Gastroesophageal sphincter (tissue), 4 donors: Measurements from ENCODE around the gene APOBEC3C. TPM values are rescaled to one million over a fixed set of nuclear protein-coding genes. Genes with fewer than 3 reads are reported as not detected.
"Not testable (repeated sequence)": the region's sequence is repeated elsewhere in the genome, so short reads cannot be mapped to it uniquely, and the experiment has no call there.

Experiments
- ATAC-seq: fragments of 150-250 bp; one replicate; pipeline ENCODE4 v1.9.1; 2016; ENCODE audit warnings: mild to moderate bottlenecking, moderate library complexity
- H3K27ac ChIP-seq, 4 donors: fragments of 200-600 bp; sonication (generic) in 3 of 4; 1 replicate in 3 of 4; 2 replicates in 1 of 4; pipeline ENCODE4 v1.5.1; 2016 to 2019
- H3K27me3 ChIP-seq: fragments of 200-600 bp; sonication (generic); one replicate; pipeline ENCODE4 v1.5.1; 2019
- H3K36me3 ChIP-seq, 2 donors: fragments of 200-600 bp; sonication (generic); one replicate each; pipeline ENCODE4 v1.5.1; 2019; ENCODE audit warnings: control low read depth in 1 of 2
- H3K4me1 ChIP-seq, 3 donors: fragments of 200-600 bp; sonication (generic); 1 replicate in 2 of 3; 2 replicates in 1 of 3; pipeline ENCODE4 v1.5.1; 2016 to 2019; ENCODE audit warnings: control low read depth in 2 of 3
- H3K4me3 ChIP-seq, 2 donors: fragments of 200-600 bp; sonication (generic); one replicate each; pipeline ENCODE4 v1.5.1; 2019; ENCODE audit warnings: mild to moderate bottlenecking in 1 of 2, moderate library complexity in 1 of 2
- H3K9me3 ChIP-seq, 3 donors: fragments of 200-600 bp; sonication (generic); one replicate each; pipeline ENCODE4 v1.5.1; 2017 to 2019; ENCODE audit warnings: control low read depth in 2 of 3
- EP300 ChIP-seq: sonication (generic); formaldehyde crosslinking; IDR thresholded peaks from one replicate; pipeline ENCODE4 v1.6.1; 2017; ENCODE audit warnings: antibody characterized with exemption, mild to moderate bottlenecking
- POLR2A ChIP-seq, 2 donors: fragments of 450-650 bp; IDR thresholded peaks; one replicate each; pipeline ENCODE4 v1.6.1; 2017; ENCODE audit warnings: antibody characterized with exemption in 2 of 2, mild to moderate bottlenecking in 2 of 2, moderate library complexity in 1 of 2
- POLR2AphosphoS5 ChIP-seq: sonication (generic); formaldehyde crosslinking; IDR thresholded peaks from one replicate; pipeline ENCODE4 v1.6.1; 2017; ENCODE audit warnings: antibody characterized with exemption
- WGBS, 2 donors: methylation state at CpG; one replicate each; pipeline ENCODE4 v1.1.5; 2018; ENCODE audit warnings: low coverage in 1 of 2; 5-methylcytosine and 5-hydroxymethylcytosine counted together
- total RNA-seq, 4 donors: library from RNA; depleted of rRNA; stranded (reverse); fragments of >200 nt; gene quantifications; one replicate each; pipeline ENCODE4 v1.1.0, GENCODE V29; 2016
- TF ChIP-seq, protein P1 (sequence below), 4 experiments: fragments of 200-600 bp in 2 of 4; fragments of 450-650 bp in 2 of 4; sonication (generic) in 1 of 4; IDR thresholded peaks; one replicate each; pipeline ENCODE4 v1.5.1; 2017 to 2019; ENCODE audit warnings: antibody characterized with exemption in 4 of 4, mild to moderate bottlenecking in 2 of 4, moderate library complexity in 2 of 4

The APOBEC3C gene
- total RNA-seq, 4 donors from 2014 or later: 7.9 to 14.0 (median 11.8) TPM

DNA sequence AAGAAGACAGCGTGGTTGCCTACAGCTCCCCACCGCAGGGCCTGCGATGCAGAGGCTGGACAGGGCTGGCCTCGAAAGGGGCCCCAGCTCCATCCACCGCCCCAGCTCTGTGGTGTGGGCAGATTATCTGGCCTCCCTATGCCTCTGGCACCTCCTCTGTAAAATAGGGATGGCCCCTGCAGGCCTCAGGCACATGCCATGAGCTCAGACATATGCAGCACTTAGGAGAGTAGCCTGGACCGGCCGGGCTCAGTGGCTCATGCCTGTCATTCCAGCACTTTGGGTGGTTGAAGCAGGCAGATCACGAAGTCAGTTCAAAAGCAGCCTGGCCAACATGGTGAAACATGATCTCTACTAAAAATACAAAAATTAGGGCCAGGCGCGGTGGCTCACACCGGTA is 14.2 kb downstream of the APOBEC3C start:
- H3K27ac ChIP-seq: no peak overlapping the region
- WGBS, 2 donors: 93% methylated on average over 3 of the region's 11 CpGs; no CpG with 5 or more reads in 1 of the 2 donors
- no peaks in the 10 kb centered on the region for H3K4me1 ChIP-seq
- no peak for ATAC-seq
- peaks cover 0 to 13% of the 10 kb centered on the region in 2 donors for H3K36me3 ChIP-seq
- H3K27me3 ChIP-seq: no peaks in the 10 kb centered on the region
- H3K9me3 ChIP-seq: no peaks in the 10 kb centered on the region
- H3K4me3 ChIP-seq: no peak overlapping the region
- TF ChIP-seq, protein P1, sequence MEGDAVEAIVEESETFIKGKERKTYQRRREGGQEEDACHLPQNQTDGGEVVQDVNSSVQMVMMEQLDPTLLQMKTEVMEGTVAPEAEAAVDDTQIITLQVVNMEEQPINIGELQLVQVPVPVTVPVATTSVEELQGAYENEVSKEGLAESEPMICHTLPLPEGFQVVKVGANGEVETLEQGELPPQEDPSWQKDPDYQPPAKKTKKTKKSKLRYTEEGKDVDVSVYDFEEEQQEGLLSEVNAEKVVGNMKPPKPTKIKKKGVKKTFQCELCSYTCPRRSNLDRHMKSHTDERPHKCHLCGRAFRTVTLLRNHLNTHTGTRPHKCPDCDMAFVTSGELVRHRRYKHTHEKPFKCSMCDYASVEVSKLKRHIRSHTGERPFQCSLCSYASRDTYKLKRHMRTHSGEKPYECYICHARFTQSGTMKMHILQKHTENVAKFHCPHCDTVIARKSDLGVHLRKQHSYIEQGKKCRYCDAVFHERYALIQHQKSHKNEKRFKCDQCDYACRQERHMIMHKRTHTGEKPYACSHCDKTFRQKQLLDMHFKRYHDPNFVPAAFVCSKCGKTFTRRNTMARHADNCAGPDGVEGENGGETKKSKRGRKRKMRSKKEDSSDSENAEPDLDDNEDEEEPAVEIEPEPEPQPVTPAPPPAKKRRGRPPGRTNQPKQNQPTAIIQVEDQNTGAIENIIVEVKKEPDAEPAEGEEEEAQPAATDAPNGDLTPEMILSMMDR (IDR thresholded peaks at IDR 0.05): no peak
- no peak for TF ChIP-seq POLR2A (IDR thresholded peaks at IDR 0.05)
- no peak for TF ChIP-seq EP300
- TF ChIP-seq POLR2AphosphoS5: no peak

DNA sequence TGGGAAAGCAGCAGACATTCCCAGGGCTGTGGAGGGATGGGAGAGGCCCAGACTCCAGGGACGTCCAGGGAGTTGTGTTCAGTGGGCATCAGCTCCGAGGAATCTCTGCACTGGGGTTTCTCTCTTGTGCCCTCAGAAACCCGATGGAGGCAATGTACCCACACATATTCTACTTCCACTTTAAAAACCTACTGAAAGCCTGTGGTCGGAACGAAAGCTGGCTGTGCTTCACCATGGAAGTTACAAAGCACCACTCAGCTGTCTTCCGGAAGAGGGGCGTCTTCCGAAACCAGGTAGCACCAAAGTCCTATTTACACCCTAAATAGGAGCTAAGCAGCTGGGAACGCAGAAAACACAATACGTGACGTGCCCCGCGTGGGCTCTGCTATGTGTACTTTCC is 15.2 kb downstream of the APOBEC3C start:
- no peak for ATAC-seq
- Histone ChIP-seq H3K4me3 (no peak overlapping the region), H3K27ac (no peak overlapping the region), H3K27me3 (no peaks in the 10 kb centered on the region), H3K36me3 (peaks cover 0 to 3% of the 10 kb centered on the region in 2 donors), H3K4me1 (no peaks in the 10 kb centered on the region), H3K9me3 (no peaks in the 10 kb centered on the region)
- 91 to 99% methylated on average over 5 to 10 of the region's 13 CpGs for WGBS, 2 donors
- no peak for TF ChIP-seq POLR2A (IDR thresholded peaks at IDR 0.05)
- TF ChIP-seq POLR2AphosphoS5: no peak
- no peak for TF ChIP-seq EP300
- TF ChIP-seq, protein P1 (IDR thresholded peaks at IDR 0.05): no peak

DNA sequence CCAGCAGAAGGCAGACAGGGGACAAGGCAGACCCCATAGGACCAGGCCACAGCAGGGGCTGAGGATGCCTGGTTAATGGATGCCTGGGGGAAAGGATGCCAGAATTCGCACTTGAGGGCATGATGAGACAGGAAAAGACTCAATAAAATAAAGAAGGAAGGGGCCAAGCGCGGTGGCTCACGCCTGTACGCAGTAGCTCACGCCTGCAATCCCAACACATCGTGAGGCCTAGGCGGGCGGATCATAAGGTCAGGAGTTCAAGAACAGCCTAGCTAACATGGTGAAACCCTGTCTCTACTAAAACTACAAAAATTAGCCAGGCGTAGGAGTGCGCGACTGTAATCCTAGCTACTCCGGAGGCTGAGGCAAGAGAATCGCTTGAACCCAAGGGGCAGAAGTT is 16.6 kb downstream of the APOBEC3C start:
- Histone ChIP-seq H3K4me3 (no peak overlapping the region), H3K4me1 (no peaks in the 10 kb centered on the region), H3K9me3 (no peaks in the 10 kb centered on the region), H3K27me3 (no peaks in the 10 kb centered on the region), H3K36me3 (no peaks in the 10 kb centered on the region), H3K27ac (no peak overlapping the region)
- TF ChIP-seq EP300: no peak
- TF ChIP-seq, protein P1 (IDR thresholded peaks at IDR 0.05): no peak
- no peak for TF ChIP-seq POLR2AphosphoS5
- no peak for TF ChIP-seq POLR2A (IDR thresholded peaks at IDR 0.05)
- ATAC-seq: no peak
- 86 to 95% methylated on average over 13 to 14 of the region's 14 CpGs for WGBS, 2 donors

DNA sequence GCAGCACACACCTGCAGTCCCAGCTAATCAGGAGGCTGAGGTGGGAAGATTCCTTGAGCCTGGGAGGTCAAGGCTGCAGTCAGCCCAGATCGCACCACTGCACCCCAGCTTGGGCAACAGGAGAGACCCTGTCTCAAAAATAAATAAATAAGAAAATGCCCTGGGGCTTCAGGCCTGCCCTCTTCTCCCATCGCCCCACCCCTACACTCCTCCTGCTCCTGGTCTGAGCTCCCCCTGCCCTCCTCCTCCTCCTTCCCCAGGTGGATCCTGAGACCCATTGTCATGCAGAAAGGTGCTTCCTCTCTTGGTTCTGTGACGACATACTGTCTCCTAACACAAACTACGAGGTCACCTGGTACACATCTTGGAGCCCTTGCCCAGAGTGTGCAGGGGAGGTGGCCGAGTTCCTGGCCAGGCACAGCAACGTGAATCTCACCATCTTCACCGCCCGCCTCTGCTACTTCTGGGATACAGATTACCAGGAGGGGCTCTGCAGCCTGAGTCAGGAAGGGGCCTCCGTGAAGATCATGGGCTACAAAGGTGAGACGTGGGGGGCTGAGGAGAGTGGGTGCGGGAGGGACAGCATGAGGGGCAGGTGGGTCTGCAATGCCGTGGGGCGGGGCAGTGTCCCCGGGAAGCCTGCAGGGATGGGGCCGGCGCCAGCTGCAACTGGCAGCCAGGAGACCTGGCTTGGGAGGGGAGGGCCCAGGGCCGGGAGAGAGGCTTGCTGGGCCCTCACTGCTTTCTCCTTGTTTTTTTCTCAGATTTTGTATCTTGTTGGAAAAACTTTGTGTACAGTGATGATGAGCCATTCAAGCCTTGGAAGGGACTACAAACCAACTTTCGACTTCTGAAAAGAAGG is 17.6 kb downstream of the APOBEC3C start:
- H3K36me3 ChIP-seq, H3K9me3 ChIP-seq, H3K4me3 ChIP-seq, H3K27ac ChIP-seq, ATAC-seq, H3K27me3 ChIP-seq, H3K4me1 ChIP-seq: not testable (repeated sequence)
- WGBS, 2 donors: 47 to 58% methylated on average over 7 to 10 of the region's 18 CpGs

DNA sequence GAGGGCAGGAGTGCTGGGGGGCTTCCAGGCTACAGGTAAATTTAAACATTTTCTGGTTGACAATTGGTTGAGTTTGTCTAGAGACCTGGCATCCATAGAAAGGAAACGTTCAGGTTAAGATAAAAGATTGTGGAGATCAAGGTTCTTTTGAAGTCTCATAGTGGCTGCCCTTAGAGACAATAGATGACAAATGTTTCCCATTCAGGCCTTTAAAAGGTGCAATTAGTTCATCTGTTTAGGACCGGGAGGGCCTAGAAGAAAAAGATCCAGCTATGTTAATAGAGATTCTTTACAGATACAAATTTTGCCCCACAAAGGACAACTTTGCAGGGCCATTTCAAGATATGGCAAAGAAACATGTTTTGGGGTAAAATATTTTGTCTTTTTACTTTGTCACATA is 23.0 kb downstream of the APOBEC3C start:
- H3K9me3 ChIP-seq, H3K4me3 ChIP-seq, ATAC-seq, H3K27me3 ChIP-seq, H3K27ac ChIP-seq, H3K36me3 ChIP-seq: not testable (repeated sequence)
- 37 to 63% methylated on average over 2 of the region's 2 CpGs for WGBS, 2 donors
- H3K4me1 ChIP-seq: peaks cover 0 to 19% (median 6%) of the 10 kb centered on the region in 3 donors
